ENCODE results near the gene WTIP. TPM values are rescaled to one million over a fixed set of nuclear protein-coding genes. Genes with fewer than 3 reads are reported as not detected.

Gene WTIP
- total RNA-seq, 1 experiment from 2014 or later: 32.5 TPM

DNA sequence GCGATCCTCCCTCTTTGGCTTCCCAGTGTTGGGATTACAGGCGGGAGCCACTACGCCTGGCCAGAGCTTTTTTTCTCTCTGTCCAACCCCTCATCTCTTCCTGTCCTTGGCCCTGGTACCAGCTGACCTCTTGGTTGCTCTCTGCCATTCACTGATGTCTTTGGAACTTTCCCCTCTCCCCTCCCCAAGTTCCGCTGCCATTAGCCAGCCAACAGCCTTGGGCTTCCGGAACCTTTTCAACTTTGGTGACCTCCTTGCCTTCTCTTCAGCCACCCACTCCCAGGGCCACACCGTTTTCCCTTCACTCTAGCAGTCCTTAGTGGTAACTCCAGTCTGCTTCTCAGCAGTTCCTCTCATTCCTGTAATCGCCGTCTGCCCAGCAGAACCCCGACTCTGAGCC, 4.3 kb downstream of the WTIP start:
- no peak for DNase-seq
- Histone ChIP-seq H4K91ac (ENCODE audit: insufficient read length, low read depth, low read length) (no peak overlapping the region), H4K20me1 (ENCODE audit: control insufficient read depth, insufficient read depth, insufficient read length) (no peaks in the 10 kb centered on the region), H3K79me1 (ENCODE audit: insufficient read depth, low read depth, low read length, poor library complexity, severe bottlenecking) (no peaks in the 10 kb centered on the region), H3K27me3 (ENCODE audit: insufficient read depth, low read length) (no peaks in the 10 kb centered on the region; the same call in 1 of the 2 replicates), H2AFZ (ENCODE audit: low read length) (no peak overlapping the region), H2AK5ac (ENCODE audit: insufficient read length, low read length) (no peak overlapping the region), H3K18ac (ENCODE audit: insufficient read length, low read depth, low read length) (no peak overlapping the region), H3T11ph (ENCODE audit: low read length) (no peak overlapping the region), H3K79me2 (ENCODE audit: insufficient read depth, low read length) (peaks cover 2% of the 10 kb centered on the region; the same call in 1 of the 2 replicates), H3K4me1 (ENCODE audit: insufficient read depth, low read length) (no peaks in the 10 kb centered on the region; the same call in 1 of the 2 replicates), H3K23me2 (ENCODE audit: insufficient read length, low read depth, low read length, poor library complexity, severe bottlenecking) (peaks cover 16% of the 10 kb centered on the region), H4K5ac (ENCODE audit: insufficient read length, low read depth, low read length) (no peak overlapping the region), H3K9ac (ENCODE audit: extremely low read depth, insufficient read length, low read length) (no peak overlapping the region), H2BK20ac (ENCODE audit: low read depth, low read length, poor library complexity, severe bottlenecking) (no peak overlapping the region), H4K8ac (replicated peaks; ENCODE audit: insufficient read length, low read depth, low read length) (no peak overlapping the region), H3K14ac (ENCODE audit: insufficient read depth, low read length) (no peak overlapping the region), H2BK120ac (ENCODE audit: low read depth, low read length, poor library complexity, severe bottlenecking) (no peak overlapping the region), H2BK15ac (ENCODE audit: low read depth, low read length) (no peak overlapping the region), H2BK12ac (ENCODE audit: insufficient read length, low read depth, low read length) (no peak overlapping the region), H3K4ac (ENCODE audit: low read depth, low read length) (no peak overlapping the region), H3K23ac (ENCODE audit: insufficient read length, low read depth, low read length) (no peak overlapping the region), H3K27ac (ENCODE audit: insufficient read length, low read depth, low read length) (no peak overlapping the region), H3K4me2 (ENCODE audit: insufficient read depth, insufficient read length, low read length) (no peak overlapping the region), H3K56ac (ENCODE audit: insufficient read length, low read depth, low read length) (no peak overlapping the region), H2BK5ac (ENCODE audit: insufficient read length, low read length) (no peak overlapping the region), H3K9me3 (ENCODE audit: control insufficient read depth, low read depth, low read length) (no peaks in the 10 kb centered on the region)
- TF ChIP-seq, protein P1, sequence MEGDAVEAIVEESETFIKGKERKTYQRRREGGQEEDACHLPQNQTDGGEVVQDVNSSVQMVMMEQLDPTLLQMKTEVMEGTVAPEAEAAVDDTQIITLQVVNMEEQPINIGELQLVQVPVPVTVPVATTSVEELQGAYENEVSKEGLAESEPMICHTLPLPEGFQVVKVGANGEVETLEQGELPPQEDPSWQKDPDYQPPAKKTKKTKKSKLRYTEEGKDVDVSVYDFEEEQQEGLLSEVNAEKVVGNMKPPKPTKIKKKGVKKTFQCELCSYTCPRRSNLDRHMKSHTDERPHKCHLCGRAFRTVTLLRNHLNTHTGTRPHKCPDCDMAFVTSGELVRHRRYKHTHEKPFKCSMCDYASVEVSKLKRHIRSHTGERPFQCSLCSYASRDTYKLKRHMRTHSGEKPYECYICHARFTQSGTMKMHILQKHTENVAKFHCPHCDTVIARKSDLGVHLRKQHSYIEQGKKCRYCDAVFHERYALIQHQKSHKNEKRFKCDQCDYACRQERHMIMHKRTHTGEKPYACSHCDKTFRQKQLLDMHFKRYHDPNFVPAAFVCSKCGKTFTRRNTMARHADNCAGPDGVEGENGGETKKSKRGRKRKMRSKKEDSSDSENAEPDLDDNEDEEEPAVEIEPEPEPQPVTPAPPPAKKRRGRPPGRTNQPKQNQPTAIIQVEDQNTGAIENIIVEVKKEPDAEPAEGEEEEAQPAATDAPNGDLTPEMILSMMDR (conservative IDR thresholded peaks at IDR 0.05): no peak
- Mint-ChIP-seq H3K4me1 (peaks cover 14 to 26% of the 10 kb centered on the region in 2 experiments), H3K27ac (peak overlapping the region in 2 of 3 experiments; percentile 5 to 40; a peak in 2 of 7 replicates), H3K4me3 (no peak overlapping the region), H3K36me3 (ENCODE audit: insufficient read depth in 1 of 3, low read depth in 3 of 3) (peaks cover 8 to 31% (median 29%) of the 10 kb centered on the region in 3 experiments), H3K9me3 (no peaks in the 10 kb centered on the region), H3K27me3 (ENCODE audit: low read depth) (peaks cover 13% of the 10 kb centered on the region)
- WGBS (ENCODE audit: extremely low coverage, insufficient read length, low lambda C conversion rate): no CpG with 5 or more reads among the region's 9 CpGs

Data from H9 (cell line).